Adrenal gland (tissue), 5 donors: ENCODE results near the gene MAP1B.

Experiments
- POLR2A ChIP-seq, 2 donors: fragments of 450-650 bp; IDR thresholded peaks; one replicate each; pipeline ENCODE4 v1.6.1; 2017; ENCODE audit warnings: antibody characterized with exemption in 2 of 2, mild to moderate bottlenecking in 2 of 2, moderate library complexity in 1 of 2
- TF ChIP-seq, protein P1 (sequence below), 6 experiments: fragments of 450-650 bp in 4 of 6; fragments of 200-600 bp in 2 of 6; sonication (generic) in 1 of 6; IDR thresholded peaks; 1 replicate in 5 of 6; 2 replicates in 1 of 6; pipeline versions ENCODE4 v1.5.1 to v1.8.0; 2016 to 2021; ENCODE audit warnings: antibody characterized with exemption in 6 of 6, mild to moderate bottlenecking in 2 of 6, moderate library complexity in 1 of 6
- donor health status: DM: no; HTN: no; CAD: no.

DNA sequence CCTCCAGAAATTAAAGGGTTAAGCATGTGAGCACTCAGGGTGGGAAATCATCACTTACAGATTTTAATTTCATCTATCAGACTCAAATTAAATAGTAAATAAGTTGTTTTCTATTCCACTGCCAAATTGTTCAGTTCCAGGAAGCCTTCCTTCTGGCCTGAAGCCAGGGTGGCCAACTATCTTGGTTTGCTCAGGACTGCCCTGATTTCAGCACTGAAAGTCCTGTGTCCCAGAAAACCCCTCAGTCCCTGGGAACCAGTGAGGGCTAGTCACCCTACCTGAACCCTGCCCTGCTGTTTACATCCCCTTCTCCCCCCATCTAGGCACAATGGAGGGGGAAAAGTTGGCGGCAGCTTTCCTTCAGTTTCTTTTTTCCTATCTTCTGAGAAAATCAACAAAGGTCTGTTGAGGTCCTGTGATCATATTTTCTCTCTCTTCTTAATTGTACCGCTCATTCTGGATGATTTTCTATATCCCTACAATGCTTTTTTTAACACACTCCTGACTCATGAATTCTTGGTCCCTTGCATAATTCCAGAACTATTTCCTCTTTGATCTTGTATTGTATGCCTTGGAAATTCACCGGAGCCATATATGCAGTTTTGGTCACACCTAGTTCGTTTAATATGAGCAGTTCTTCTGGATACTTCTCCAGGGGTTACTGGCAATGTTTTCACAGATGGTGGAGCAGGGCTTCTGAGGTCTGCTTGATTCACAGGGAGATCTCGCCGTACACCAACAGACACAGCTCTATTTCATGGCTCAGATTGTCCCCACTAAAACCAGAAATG, 103.8 kb downstream of the MAP1B start:
- TF ChIP-seq, protein P1, sequence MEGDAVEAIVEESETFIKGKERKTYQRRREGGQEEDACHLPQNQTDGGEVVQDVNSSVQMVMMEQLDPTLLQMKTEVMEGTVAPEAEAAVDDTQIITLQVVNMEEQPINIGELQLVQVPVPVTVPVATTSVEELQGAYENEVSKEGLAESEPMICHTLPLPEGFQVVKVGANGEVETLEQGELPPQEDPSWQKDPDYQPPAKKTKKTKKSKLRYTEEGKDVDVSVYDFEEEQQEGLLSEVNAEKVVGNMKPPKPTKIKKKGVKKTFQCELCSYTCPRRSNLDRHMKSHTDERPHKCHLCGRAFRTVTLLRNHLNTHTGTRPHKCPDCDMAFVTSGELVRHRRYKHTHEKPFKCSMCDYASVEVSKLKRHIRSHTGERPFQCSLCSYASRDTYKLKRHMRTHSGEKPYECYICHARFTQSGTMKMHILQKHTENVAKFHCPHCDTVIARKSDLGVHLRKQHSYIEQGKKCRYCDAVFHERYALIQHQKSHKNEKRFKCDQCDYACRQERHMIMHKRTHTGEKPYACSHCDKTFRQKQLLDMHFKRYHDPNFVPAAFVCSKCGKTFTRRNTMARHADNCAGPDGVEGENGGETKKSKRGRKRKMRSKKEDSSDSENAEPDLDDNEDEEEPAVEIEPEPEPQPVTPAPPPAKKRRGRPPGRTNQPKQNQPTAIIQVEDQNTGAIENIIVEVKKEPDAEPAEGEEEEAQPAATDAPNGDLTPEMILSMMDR (IDR thresholded peaks at IDR 0.05), result no peak
- no peak for TF ChIP-seq POLR2A (IDR thresholded peaks at IDR 0.05)
